AG08396 (cell line): Measurements from ENCODE around the gene CD93.

Experiments
- DNase-seq: peaks from one replicate; pipeline ENCODE4 v3.0.0; 2012; ENCODE audit warnings: low spot score, mixed read lengths

Gene CD93

GRCh38 chr20:23059846-23060245 lies 26.3 kb downstream of the CD93 start:
- no peak for DNase-seq

- DNase-seq = no peak
These were observed 27.1 kb downstream of the CD93 start for GRCh38 chr20:23059001-23059400.

DNA sequence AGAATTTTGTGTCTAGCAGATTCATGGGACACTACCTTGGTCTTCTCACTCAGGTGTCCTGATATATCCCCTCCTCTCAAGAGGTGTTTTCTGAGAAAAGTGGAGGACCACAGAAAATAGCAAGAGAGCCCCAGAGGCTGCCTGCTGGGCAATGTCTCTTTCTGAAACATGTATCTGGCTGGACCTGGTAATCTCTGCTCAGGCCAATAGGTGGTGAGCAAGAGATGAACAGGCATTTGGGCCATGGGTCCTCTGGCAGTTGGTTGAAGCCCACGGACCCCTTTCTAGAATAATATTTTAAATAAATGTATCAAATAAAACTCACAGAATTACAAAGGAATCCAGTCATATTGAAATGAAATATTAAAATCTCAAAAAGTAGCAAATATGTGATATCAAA lies 27.9 kb downstream of the CD93 start:
- DNase-seq = no peak

- DNase-seq = no peak
These were observed 33.2 kb downstream of the CD93 start for GRCh38 chr20:23052904-23053303.

GRCh38 chr20:23050847-23051627 lies 35.1 kb downstream of the CD93 start:
- DNase-seq = peak; percentile 74

GRCh38 chr20:23050076-23050838 lies 35.9 kb downstream of the CD93 start:
- peak; percentile 32 for DNase-seq

DNA sequence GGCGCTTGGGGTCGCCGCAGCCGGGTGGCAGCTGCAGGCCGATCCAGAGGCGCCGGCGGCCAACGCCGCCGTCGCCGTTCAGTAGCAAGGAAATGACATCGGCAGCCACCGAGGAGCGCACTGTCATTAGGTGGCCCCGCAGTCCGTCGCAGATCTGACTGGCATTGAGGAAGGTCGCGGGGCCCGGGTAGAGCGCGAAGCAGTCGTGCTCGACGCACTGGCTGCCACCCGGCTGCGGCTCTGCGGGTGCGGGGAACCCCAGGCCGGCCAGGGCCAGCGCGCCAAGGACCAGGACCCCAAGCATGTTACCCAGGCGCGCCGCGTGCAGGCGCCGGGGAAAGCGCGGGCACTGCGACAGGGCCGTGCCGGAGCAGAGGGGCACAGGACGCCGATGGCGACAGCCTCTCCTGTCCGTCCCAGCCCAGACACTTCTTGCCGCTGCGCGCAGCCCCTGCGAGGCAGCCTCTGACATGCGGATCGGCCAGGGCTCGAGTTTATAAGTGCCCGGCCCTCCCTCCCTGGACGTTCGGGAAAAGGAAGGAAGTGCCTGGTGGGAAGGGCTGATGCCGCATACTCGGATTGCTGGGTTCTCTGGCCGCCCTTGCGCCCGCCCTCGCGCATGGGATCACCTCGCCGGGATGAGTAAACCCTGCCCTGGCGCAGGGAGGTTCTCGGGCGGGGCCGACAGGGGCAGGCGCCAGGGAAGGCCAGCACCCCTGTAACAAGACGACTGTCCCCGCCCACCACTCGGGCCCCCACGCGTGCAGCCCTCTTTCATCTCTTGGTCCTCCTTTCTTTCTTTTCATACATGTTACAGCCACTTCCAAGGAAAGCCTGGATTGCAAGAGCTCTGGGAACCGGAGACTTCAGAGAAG lies 36.7 kb downstream of the CD93 start, which contains the start of gene THBD:
Gene THBD (minus strand): TSS at position 472 of the 875 bp plus-strand sequence. CDS start 168 bp downstream, at position 304.
- DNase-seq = peak; percentile 62

GRCh38 chr20:23048283-23049200 lies 37.6 kb downstream of the CD93 start:
- DNase-seq = peak; percentile 63

GRCh38 chr20:23047738-23048214 lies 38.3 kb downstream of the CD93 start:
- no peak for DNase-seq

DNA sequence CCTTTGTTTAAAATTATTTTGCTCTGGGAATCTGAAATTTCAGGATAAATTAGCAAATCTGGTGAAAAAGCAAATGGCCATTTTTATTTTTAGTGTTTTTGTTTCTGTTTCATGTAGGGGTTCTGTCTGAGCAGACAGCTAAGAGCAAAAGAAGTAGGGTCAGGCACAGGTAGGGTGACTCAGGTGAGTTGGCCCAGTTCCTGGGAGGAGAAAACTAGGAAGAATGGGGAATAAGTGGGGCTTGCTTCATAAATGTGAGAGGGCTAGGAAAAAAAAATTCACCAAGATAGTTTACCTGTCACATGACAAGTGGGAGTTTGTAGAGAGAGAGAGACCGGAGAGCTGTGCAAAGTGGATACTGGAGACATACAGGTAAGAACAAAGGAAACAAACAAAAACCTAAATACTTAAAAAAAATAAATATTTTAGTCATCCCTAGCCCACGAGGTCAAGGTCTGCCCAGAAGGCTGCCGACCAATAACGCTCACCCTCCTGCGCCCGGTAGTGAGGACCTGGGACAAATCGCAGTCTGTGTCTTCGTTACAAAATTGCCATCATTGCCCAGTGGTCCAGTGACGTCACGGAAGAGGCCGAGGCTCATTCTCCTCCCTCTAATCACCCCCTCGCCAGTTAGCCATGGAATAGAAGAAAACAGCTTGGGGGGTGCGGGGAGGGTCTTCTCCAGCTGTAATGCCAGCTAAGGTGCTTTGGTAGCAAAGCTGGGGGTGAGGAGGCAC lies 39.0 kb downstream of the CD93 start:
- DNase-seq = no peak

DNA sequence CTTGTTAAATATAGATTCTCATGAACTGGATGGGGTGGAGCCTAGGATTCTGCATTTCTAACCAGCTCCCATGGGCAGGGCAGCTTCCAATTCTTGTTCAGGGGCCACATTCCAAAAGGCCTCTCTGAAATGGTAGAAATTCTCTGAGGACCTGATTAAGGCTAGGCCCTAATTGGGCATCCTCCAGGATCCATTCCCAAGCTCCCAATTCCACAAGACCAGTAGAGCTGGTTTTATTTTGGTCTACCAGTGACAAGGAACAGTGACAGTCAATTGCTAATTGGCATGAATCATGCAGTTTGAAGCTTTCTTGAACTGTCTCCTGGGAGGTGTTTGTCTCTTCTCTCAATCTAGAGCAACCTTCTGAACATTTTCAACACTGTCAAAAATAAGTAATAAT lies 39.7 kb downstream of the CD93 start:
- DNase-seq = no peak

DNA sequence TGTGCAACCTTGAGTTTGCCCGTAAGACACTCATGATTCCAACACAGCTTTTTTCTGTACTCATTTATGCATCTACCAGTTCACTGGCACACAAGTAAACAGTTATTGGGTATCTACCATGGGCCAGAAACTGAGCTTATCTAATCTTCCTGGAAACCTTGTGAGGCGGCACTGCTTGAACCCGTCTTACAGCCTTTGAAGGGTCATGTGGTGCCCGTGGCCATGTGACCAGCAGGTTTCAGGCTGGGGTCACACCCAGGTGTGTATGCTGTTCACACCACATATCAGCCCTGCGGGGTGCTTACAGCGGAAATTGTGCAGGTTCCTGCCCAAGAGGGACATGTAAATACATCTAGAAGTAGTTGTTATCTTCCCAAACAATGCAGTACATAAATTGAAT lies 42.7 kb downstream of the CD93 start:
- DNase-seq = no peak

DNA sequence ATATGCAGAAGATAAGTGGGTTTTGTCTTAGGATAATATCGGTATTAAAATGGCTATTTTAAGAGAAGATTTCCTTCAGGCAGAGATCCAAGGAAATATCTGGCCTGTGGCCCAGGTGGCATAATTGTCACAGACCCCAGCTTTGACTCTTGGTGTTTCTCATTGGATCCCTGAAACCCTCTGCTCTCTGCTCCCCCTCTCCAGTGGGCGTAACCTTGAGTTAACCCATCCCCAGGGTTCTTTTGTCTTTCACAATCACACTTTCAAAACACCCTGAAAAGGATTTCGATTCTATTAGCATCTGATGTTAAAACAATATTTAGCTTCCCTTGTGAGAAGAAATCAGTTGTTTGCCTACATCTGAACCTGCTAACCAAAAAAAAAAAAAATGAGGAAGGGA lies 43.9 kb downstream of the CD93 start:
- no peak for DNase-seq

DNA sequence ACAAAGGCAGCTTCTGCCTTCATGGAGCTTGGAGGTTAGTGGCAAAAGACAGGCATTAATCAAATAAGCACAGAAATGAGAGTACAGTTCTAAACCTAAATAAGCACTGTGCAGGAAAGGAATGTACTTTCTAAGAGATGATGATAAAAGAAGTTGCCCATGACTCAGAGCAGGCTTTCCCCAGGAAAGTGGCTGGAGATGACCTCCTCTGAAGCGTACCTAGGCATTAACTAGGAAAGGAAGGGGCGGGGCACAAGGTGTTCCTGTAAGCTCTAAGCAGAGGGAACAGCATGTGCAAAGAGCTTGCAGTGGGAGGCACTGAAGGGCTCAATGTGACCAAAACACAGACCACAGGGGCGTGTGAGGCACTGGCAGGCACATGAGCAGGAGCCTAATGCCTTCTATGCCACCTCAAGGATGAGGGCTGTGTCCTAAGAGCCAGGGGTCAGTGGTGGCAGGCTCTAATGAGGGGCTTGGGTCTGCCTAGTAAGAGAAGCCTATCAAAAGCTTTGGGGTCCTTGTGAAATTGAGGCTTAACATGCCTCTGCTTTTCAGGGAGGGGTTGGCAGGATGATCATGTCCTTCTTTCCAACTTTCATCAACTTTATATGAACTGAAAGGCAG lies 46.1 kb downstream of the CD93 start:
- DNase-seq = no peak

- DNase-seq = no peak
These were observed 46.8 kb downstream of the CD93 start for GRCh38 chr20:23039136-23039875.

DNA sequence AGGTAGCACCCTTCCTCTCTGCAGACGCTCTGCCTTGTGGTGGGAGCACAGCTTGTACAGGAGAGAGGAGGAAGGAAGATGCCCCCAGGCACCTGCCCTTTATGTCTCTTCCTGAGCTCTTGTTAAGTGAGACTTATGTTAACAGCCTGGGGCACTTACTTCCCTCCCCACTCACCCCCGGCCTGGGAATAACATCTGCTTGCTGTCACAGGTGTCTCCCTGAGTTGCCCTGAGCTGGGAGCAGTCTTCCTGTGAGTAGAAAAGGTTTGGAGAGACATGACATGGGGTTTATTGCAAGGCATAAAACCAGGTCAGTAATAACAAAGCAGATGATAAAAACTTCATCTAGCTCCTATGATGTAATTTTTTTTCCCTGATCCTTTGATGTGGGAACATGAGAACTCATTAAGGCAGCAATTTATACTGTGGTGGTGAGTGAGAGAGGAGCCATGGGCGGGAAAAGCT lies 49.1 kb downstream of the CD93 start:
- DNase-seq = no peak

GRCh38 chr20:23036371-23036770 lies 49.8 kb downstream of the CD93 start:
- no peak for DNase-seq

DNA sequence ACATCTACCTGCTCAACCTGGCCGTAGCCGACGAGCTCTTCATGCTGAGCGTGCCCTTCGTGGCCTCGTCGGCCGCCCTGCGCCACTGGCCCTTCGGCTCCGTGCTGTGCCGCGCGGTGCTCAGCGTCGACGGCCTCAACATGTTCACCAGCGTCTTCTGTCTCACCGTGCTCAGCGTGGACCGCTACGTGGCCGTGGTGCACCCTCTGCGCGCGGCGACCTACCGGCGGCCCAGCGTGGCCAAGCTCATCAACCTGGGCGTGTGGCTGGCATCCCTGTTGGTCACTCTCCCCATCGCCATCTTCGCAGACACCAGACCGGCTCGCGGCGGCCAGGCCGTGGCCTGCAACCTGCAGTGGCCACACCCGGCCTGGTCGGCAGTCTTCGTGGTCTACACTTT lies 50.4 kb downstream of the CD93 start:
- DNase-seq = no peak
